Lower leg skin (tissue), 3 donors: ENCODE results near the gene FBXW4.

Source experiments
- POLR2A ChIP-seq, 2 donors: fragments of 450-650 bp; IDR thresholded peaks; one replicate each; pipeline ENCODE4 v1.6.1; 2016 to 2017; ENCODE audit warnings: antibody characterized with exemption in 2 of 2, mild to moderate bottlenecking in 1 of 2, moderate library complexity in 1 of 2
- TF ChIP-seq, protein P1 (sequence below), 3 donors: fragments of 450-650 bp; IDR thresholded peaks; one replicate each; pipeline ENCODE4 v1.5.1; 2016; ENCODE audit warnings: antibody characterized with exemption in 3 of 3, mild to moderate bottlenecking in 3 of 3, moderate library complexity in 2 of 3

DNA sequence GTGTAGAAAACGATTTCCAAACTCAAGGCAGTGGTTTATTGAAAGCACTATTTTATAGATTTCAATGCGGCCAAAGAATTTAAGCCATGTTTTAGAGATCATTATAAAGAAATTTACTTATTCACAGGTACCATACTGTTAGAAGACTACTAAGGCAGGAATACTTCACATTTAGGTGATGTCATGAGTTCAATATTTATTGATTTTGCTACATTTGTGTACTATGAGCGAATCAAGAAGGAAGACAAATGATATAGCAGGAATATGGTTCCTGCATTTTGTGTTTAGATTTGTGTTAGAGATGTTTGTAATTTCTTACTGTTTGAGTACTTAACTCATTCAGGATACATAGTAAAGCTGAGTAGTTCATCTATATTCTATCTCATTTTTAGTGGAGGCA lies 1.7 kb upstream of the FBXW4 start:
- TF ChIP-seq, protein P1, sequence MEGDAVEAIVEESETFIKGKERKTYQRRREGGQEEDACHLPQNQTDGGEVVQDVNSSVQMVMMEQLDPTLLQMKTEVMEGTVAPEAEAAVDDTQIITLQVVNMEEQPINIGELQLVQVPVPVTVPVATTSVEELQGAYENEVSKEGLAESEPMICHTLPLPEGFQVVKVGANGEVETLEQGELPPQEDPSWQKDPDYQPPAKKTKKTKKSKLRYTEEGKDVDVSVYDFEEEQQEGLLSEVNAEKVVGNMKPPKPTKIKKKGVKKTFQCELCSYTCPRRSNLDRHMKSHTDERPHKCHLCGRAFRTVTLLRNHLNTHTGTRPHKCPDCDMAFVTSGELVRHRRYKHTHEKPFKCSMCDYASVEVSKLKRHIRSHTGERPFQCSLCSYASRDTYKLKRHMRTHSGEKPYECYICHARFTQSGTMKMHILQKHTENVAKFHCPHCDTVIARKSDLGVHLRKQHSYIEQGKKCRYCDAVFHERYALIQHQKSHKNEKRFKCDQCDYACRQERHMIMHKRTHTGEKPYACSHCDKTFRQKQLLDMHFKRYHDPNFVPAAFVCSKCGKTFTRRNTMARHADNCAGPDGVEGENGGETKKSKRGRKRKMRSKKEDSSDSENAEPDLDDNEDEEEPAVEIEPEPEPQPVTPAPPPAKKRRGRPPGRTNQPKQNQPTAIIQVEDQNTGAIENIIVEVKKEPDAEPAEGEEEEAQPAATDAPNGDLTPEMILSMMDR (IDR thresholded peaks at IDR 0.05): no peak
- no peak for TF ChIP-seq POLR2A (IDR thresholded peaks at IDR 0.05)
